HCT116 (cell line): ENCODE measurements around the gene AACS.

Experiments used
- CTCF ChIP-seq, 3 experiments: fragments of 200-600 bp in 1 of 3; sonication (generic) in 1 of 3; IDR thresholded peaks in 2 of 3; conservative IDR thresholded peaks in 1 of 3; 2 replicates each; pipeline ENCODE4 v1.5.1; 2012 to 2017; ENCODE audit warnings: low read depth in 2 of 3, low read length in 2 of 3, antibody characterized with exemption in 1 of 3, borderline replicate concordance in 1 of 3, control low read depth in 1 of 3, mild to moderate bottlenecking in 1 of 3, mixed read lengths in 1 of 3, mixed run types in 1 of 3, moderate library complexity in 1 of 3; ENCODE audit not compliant: insufficient read depth in 1 of 3
- EGR1 ChIP-seq: IDR thresholded peaks from 2 replicates; pipeline ENCODE4 v1.6.1; 2012; ENCODE audit warnings: low read depth
- JUND ChIP-seq: IDR thresholded peaks from 2 replicates; pipeline ENCODE4 v1.6.1; 2012
- MAX ChIP-seq: IDR thresholded peaks from 2 replicates; pipeline ENCODE4 v1.6.1; 2012
- POLR2A ChIP-seq: IDR thresholded peaks from 2 replicates; pipeline ENCODE4 v1.7.0; 2011; ENCODE audit warnings: borderline replicate concordance; ENCODE audit not compliant: insufficient read depth, insufficient read length; ENCODE audit errors: extremely low read depth
- REST ChIP-seq: IDR thresholded peaks from 2 replicates; pipeline ENCODE4 v1.6.1; 2012; ENCODE audit warnings: low read depth
- SIN3A ChIP-seq: IDR thresholded peaks from 2 replicates; pipeline ENCODE4 v1.6.1; 2012; ENCODE audit warnings: low read depth
- ZNF274 ChIP-seq: fragments of 200-500 bp; sonication (Bioruptor generic); IDR thresholded peaks from 2 replicates; pipeline ENCODE4 v1.6.1; 2014; ENCODE audit warnings: mild to moderate bottlenecking, low read depth, low read length, inconsistent platforms

GRCh38 chr12:125155366-125155765 lies 90.1 kb downstream of the AACS start:
- no peak for TF ChIP-seq REST
- TF ChIP-seq POLR2A: no peak
- no peak for TF ChIP-seq CTCF (IDR thresholded peaks at IDR 0.05 in 2 of 3, conservative IDR thresholded peaks at IDR 0.05 in 1 of 3; ENCODE audit: borderline replicate concordance in 1 of 3, insufficient read depth in 1 of 3, low read depth in 2 of 3, low read length in 2 of 3)
- no peak for TF ChIP-seq JUND
- no peak for TF ChIP-seq SIN3A
- no peak for TF ChIP-seq MAX
- no peak for TF ChIP-seq EGR1
- no peak for TF ChIP-seq ZNF274
